Thyroid gland (tissue), 4 donors: ENCODE data around the gene ATXN1L.

Source experiments
- CTCF ChIP-seq, 6 experiments: fragments of 200-600 bp in 3 of 6; fragments of 450-650 bp in 3 of 6; sonication (generic) in 3 of 6; IDR thresholded peaks; one replicate each; pipeline ENCODE4 v1.5.1; 2016 to 2019; ENCODE audit warnings: antibody characterized with exemption in 6 of 6, mild to moderate bottlenecking in 2 of 6, inconsistent platforms in 1 of 6, moderate library complexity in 1 of 6
- POLR2A ChIP-seq, 2 donors: fragments of 450-650 bp; IDR thresholded peaks; one replicate each; pipeline ENCODE4 v1.6.1; 2017; ENCODE audit warnings: antibody characterized with exemption in 2 of 2, mild to moderate bottlenecking in 2 of 2, moderate library complexity in 1 of 2

GRCh38 chr16:71853413-71853812 lies 7.6 kb downstream of the ATXN1L start:
- TF ChIP-seq CTCF (IDR thresholded peaks at IDR 0.05) (no peak), POLR2A (IDR thresholded peaks at IDR 0.05) (no peak)
